Kidney epithelial cell (primary cell): ENCODE results near the gene MRPL53. TPM values are rescaled to one million over a fixed set of nuclear protein-coding genes. Genes with fewer than 3 reads are reported as not detected.

ENCODE experiments used
- DNase-seq: peaks from one replicate; pipeline ENCODE4 v3.0.0-alpha.2; 2010; ENCODE audit warnings: low read depth
- H3K27me3 ChIP-seq: 2 replicates; pipeline ENCODE4 v1.6.0; 2011; ENCODE audit warnings: low read length; ENCODE audit not compliant: control insufficient read depth, insufficient read depth
- H3K36me3 ChIP-seq: 2 replicates; pipeline ENCODE4 v1.5.1; 2011; ENCODE audit warnings: low read length; ENCODE audit not compliant: control insufficient read depth, insufficient read depth
- H3K4me3 ChIP-seq: 2 replicates; pipeline ENCODE4 v1.5.1; 2011; ENCODE audit warnings: low read depth, mild to moderate bottlenecking, control low read depth, low read length
- CTCF ChIP-seq: IDR thresholded peaks from 2 replicates; pipeline ENCODE4 v1.5.1; 2011; ENCODE audit warnings: mild to moderate bottlenecking, moderate library complexity, low read length, control low read depth, inconsistent platforms; ENCODE audit not compliant: insufficient read depth, poor library complexity, severe bottlenecking
- total RNA-seq: library from RNA; depleted of rRNA; stranded (reverse); fragments of >200 nt; gene quantifications from 2 replicates; pipeline ENCODE4 v1.2.3, GENCODE V29; 2015

The MRPL53 gene
- 18.7 and 24.6 TPM in 2 replicates for total RNA-seq

DNA sequence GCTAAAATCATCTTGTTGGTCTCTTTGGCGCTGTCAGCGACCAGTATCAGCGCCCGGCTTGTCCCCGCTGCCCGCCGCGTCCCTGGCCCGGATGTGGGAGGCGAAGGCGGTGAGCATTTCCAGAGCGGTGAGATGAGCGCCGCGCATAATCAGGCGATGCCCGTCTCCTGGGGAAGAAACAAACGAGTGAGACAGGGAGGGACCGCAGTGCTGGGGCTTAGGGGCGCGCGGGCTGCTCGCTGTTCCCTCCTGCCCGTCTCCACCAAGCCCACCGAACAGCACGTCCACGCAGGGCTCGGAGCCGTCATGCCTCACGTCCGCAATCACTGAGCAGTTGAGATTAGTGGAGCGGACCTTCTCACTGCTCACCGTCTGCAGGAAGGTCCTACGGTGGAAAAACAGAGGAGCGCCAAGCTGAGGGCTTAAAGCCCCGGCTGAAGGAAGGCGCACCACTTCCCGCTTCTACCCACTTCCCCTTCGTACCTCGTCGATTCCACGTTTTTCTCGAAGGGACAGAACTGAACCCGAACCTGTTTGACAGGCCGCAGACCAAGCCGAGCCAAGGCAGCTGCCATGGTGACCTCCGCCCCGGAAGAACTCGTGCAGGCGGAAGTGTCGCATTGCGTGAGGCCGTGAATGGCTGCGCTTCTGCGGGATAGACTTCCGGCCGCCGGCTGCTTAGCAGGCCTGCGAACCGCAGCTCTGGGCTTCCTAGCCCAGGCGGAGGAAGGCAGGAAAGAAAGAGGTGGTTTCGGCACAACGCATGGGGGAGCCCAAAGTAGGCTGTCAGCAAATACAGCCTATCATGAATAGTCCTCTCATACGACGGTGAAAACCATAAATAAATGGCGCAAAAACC is at the start of gene MRPL53:
Gene MRPL53 (minus strand): TSS at position 595 of the 859 bp plus-strand sequence. CDS start 20 bp downstream, at position 575.
- no peaks in the 10 kb centered on the region for H3K27me3 ChIP-seq
- H3K4me3 ChIP-seq = peak within 1 kb of the TSS; percentile 76
- DNase-seq = peak; percentile 56
- peaks cover 1% of the 10 kb centered on the region for H3K36me3 ChIP-seq
- no peak for TF ChIP-seq CTCF

DNA sequence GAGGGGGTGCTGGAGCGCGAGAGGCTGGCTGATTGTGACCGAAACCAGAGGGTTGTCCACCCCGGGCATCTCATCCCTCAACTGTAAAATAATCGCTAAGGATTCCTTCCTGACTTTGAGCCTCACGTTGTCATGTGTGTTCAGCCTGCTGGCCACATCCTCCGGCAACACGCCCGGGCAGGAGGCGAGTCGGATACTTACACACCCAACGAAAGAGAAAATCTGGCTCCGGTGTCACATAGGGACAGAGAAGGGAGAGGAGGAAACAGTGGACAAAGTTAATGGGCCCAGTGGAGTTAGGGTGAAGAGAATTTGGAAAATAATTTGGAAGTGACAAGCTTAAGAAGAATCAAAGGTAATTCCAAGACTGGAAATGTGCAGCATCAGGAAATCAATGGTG is 44.2 kb upstream of the MRPL53 start:
- Histone ChIP-seq H3K4me3 (peak overlapping the region; percentile 7), H3K36me3 (no peaks in the 10 kb centered on the region), H3K27me3 (peaks cover 63% of the 10 kb centered on the region)
- no peak for TF ChIP-seq CTCF
- DNase-seq = no peak

DNA sequence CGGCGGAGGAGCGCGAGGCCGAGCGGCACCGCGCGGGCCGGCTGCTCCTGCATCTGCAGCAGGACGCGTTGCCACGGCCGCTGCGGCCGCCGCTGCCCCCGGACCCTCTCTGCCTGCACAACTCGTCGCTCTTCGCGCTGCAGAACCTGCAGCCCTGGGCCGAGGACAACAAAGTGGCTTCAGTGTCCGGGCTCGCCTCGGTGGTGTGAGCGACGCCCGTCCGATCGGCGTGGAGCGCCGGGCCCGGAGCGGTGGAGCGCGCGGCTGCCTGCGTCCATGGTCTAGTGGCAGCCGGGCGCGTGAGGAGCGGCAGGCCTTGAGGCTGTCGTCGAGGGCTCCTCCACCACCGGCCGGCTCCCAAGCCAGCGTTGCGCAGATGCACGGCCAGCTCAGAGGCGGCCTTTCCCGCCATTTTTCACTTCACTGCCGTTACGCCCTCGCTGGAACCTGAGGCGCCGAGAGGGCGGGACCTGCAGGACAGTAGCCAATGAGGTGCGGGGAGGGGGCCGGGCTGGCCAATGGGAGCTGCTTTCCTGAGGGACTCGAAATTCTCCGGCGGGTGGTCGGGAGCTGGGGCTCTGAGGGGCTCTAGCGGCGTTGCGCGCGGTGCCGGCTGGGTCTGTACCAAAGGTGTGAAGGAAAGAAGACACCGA is 43.6 kb upstream of the MRPL53 start:
- no peaks in the 10 kb centered on the region for H3K36me3 ChIP-seq
- H3K4me3 ChIP-seq = peak overlapping the region; percentile 7
- peaks cover 69% of the 10 kb centered on the region for H3K27me3 ChIP-seq
- TF ChIP-seq CTCF = no peak
- no peak for DNase-seq

DNA sequence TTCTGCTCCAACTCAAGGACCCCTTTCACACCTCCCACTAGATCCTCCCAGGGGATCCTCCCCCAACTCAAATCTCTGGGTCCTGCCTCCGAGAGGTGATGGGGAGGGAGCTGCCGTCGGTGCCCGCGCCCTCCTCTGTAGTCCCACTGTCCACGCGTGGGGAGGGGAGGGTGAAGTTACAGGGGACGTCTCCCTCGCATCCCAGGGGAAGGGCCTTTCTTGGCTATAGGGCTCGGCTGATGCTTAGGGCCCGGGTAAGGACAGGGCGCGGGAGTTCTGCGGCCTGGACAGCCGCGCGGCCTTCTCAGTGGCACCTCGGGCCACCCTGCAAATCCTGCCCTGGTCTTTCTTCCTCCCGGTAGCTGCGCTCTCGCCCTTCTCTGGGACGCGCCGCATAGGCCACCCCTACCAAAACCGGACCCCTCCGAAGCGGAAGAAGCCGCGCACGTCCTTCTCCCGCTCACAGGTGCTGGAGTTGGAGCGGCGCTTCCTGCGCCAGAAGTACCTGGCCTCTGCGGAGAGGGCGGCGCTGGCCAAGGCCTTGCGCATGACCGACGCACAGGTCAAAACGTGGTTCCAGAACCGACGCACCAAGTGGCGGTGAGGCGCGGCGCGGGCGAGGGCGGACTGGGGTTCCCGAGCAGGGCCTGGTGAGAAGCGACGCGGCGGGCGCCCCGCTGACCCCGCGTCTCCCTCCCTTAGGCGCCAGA is 42.9 kb upstream of the MRPL53 start:
- no peak for DNase-seq
- no peaks in the 10 kb centered on the region for H3K36me3 ChIP-seq
- no peak overlapping the region for H3K4me3 ChIP-seq
- H3K27me3 ChIP-seq = peaks cover 71% of the 10 kb centered on the region
- no peak for TF ChIP-seq CTCF

DNA sequence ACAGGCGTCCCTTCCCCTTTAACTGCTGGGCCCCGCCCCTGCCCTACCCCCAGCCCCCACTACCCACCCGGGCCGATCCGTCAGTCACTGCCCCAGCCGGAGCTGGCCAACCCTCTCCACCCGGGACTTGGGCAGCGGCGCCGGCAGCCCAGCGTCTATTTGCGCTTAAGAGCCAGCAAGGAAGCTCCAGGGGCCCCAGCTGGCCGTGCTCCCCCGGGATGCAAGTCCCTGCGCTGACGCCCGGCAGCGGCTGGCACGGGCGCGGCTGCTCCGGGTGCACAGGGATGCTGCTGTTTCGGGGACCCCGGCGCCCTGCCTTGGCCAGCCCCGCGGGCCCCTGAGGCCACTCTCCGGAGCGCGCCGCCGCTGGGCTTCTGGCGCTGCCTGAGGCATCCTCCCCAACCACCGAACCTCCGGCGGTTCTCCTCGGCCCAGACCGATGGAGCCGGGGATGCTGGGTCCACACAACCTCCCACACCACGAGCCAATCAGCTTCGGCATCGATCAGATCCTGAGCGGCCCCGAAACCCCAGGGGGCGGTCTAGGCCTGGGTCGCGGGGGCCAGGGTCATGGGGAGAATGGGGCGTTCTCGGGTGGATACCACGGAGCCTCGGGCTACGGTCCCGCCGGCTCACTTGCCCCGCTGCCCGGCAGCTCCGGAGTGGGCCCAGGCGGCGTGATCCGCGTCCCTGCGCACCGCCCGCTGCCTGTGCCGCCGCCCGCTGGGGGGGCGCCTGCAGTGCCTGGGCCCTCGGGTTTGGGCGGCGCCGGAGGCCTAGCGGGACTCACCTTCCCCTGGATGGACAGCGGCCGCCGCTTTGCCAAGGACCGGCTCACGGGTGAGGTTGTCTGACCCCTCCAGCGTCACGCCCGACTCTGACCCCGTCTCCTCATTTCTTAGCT is 42.1 kb upstream of the MRPL53 start, which contains the start of gene TLX2:
Gene TLX2 (plus strand): TSS at position 83 of the 903 bp plus-strand sequence. CDS start 357 bp downstream, at position 440.
- peaks cover 73% of the 10 kb centered on the region for H3K27me3 ChIP-seq
- H3K36me3 ChIP-seq = no peaks in the 10 kb centered on the region
- no peak for TF ChIP-seq CTCF
- DNase-seq = no peak
- H3K4me3 ChIP-seq = no peak within 1 kb of the TSS
